SH-SY5Y (cell line): ENCODE measurements around the gene LYPD5.

Experiments
- GATA2 ChIP-seq: IDR thresholded peaks from 2 replicates; pipeline ENCODE4 v1.6.1; 2011; ENCODE audit warnings: mild to moderate bottlenecking, low read depth, low read length
- GATA3 ChIP-seq: IDR thresholded peaks from 2 replicates; pipeline ENCODE4 v1.6.1; 2011; ENCODE audit warnings: low read depth, mild to moderate bottlenecking, low read length, moderate library complexity

GRCh38 chr19:43798546-43799409 is 3.5 kb downstream of the LYPD5 start:
- TF ChIP-seq GATA3 (no peak), GATA2 (no peak)
